HG03432 (cell line): ENCODE results near the gene TMEM161A.

ENCODE experiments used
- ATAC-seq: cut with Tn5 transposase; IDR thresholded peaks from one replicate; pipeline ENCODE4 v1.9.1; 2021; ENCODE audit warnings: mild to moderate bottlenecking, moderate library complexity; ENCODE audit not compliant: unreplicated experiment

TMEM161A gene

GRCh38 chr19:19098703-19099632 lies 39.3 kb downstream of the TMEM161A start:
- ATAC-seq, result no peak

GRCh38 chr19:19098084-19098702 lies 40.1 kb downstream of the TMEM161A start:
- no peak for ATAC-seq

GRCh38 chr19:19096641-19097627 lies 41.3 kb downstream of the TMEM161A start:
- ATAC-seq, result no peak

- no peak for ATAC-seq
These were observed 42.6 kb downstream of the TMEM161A start for GRCh38 chr19:19095691-19096090.

- no peak for ATAC-seq
These were observed 43.8 kb downstream of the TMEM161A start for GRCh38 chr19:19094513-19094912.

- ATAC-seq, result no peak
These were observed 50.6 kb downstream of the TMEM161A start for GRCh38 chr19:19087676-19088075.

GRCh38 chr19:19083413-19084178 lies 54.7 kb downstream of the TMEM161A start:
- no peak for ATAC-seq

- no peak for ATAC-seq
These were observed 56.6 kb downstream of the TMEM161A start for GRCh38 chr19:19081642-19082151.

GRCh38 chr19:19079571-19079970 lies 58.7 kb downstream of the TMEM161A start:
- ATAC-seq, result no peak

- ATAC-seq, result no peak
These were observed 59.5 kb downstream of the TMEM161A start for GRCh38 chr19:19078801-19079200.

GRCh38 chr19:19077103-19077502 lies 61.2 kb downstream of the TMEM161A start:
- ATAC-seq, result no peak

- ATAC-seq, result no peak
These were observed 61.8 kb downstream of the TMEM161A start for GRCh38 chr19:19076476-19076875.

GRCh38 chr19:19075126-19075525 lies 63.2 kb downstream of the TMEM161A start:
- ATAC-seq, result no peak

GRCh38 chr19:19074196-19074882 lies 63.9 kb downstream of the TMEM161A start:
- no peak for ATAC-seq

- ATAC-seq, result no peak
These were observed 66.4 kb downstream of the TMEM161A start for GRCh38 chr19:19071897-19072296.
